Raji (cell line): ENCODE results near the gene PALM.

Experiments
- POLR2A ChIP-seq: IDR thresholded peaks from 2 replicates; pipeline ENCODE4 v1.6.1; 2011; ENCODE audit warnings: low read depth, low read length, control low read depth; ENCODE audit not compliant: insufficient read depth

Gene PALM

DNA sequence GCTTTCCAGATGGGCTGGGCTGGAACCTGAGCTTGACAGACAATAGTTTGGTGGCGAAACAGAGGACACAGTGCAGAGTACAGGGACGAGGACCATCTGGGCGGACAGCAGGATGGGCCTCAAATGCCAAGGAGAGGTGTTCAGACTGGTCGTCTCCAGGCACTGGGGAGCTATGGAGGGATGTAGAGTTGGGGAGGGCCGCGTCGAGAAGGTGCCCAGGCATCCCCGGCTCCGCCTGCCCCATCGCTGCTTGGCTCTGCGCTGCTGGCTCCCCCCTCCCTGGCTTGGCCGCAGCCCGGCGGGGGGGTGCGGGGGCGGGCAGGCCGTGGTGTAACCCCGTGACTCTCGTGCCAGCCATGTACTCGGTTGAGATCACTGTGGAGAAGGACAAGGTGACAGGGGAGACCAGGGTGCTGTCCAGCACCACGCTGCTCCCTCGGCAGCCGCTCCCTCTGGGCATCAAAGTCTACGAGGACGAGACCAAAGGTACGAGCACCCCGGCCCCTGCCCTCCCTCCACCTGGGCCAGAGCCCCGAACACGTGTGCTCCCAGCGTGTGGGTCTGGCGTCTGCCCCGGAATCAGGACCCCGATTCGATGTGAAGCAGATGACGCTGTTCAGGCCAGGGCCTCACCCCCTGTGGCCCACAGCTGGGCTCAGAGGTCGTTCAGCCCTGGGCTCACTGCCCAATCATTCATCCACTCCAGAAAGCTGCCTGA, 31.4 kb downstream of the PALM start:
- no peak for TF ChIP-seq POLR2A

DNA sequence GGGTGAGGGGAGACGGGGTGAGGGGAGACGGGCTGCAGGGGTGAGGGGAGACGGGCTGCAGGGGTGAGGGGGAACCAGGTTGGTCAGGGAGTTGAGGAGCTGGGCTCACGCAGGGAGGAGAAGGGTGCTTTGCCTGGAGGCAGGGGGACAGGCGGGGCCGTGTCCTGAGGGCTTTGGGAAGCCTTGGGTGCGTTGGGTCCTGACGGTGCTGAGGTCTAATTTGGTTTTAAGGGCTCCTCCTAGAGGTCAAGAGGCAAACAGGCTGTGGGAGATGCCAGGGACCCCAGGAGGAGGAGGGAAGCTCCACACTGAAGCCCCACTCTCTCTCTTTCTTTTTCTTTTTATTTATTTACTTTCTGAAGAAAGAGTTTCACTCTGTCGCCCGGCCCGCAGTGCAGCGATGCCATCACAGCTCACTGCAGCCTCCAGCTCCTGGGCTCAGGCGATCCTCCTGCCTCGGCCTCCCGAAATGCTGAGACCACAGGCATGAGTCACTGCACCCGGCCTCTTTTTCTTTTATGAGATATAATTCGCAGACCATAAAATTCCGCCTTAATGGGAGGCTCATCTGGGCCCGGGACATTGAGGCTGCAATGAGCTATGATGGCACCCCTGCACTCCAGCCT, 32.9 kb downstream of the PALM start:
- no peak for TF ChIP-seq POLR2A

DNA sequence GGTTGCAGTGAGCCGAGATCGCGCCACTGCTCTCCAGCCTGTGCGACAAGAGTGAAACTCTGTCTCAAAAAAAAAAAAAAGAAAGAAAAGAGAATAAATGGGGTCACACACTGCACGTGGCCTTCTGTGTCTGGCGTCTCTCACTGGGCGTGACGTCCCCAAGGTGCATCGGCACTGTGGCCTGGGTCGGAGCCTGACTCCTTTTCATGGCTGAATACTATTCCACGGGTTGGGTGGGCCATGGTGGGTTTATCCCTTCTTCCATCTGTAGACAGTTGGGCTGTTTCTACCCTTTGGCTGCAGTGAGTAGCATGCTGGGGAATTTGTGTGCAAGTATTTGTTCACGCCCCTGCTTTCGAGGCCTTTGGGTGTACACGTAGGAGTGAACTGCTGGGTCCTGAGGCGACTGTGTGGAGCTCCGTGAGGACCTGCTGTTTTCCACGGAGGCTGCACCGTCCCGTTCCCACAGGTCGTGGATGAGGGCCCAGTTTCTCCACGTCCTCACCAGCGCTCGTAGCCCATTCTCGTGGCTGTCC, 33.9 kb downstream of the PALM start:
- no peak for TF ChIP-seq POLR2A

DNA sequence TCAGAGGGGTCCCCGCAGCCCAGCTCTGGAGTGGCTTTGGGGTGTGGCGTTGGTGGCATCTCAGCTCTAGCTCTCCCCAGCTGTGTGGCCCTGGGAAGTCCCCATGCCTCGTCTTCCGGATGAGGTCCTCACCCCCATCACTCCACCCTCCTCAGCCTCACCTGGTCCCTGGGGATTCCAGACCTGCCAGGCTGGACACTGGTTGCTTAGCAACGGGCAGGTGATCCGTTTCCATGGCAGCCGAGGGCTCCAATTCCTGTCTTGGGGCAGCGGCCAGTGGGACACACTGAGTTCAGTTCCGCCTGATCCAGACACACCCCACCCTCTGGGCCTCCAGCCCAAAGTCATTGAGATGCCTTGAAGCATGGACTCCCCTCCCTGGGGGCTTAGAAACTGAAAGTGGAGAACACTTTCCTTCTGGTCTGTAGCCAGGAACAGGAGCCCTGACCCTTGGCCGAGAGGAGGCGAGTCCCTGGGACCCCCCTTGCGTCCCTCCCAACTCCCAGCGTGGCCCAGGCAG, 34.5 kb downstream of the PALM start:
- TF ChIP-seq POLR2A: no peak

DNA sequence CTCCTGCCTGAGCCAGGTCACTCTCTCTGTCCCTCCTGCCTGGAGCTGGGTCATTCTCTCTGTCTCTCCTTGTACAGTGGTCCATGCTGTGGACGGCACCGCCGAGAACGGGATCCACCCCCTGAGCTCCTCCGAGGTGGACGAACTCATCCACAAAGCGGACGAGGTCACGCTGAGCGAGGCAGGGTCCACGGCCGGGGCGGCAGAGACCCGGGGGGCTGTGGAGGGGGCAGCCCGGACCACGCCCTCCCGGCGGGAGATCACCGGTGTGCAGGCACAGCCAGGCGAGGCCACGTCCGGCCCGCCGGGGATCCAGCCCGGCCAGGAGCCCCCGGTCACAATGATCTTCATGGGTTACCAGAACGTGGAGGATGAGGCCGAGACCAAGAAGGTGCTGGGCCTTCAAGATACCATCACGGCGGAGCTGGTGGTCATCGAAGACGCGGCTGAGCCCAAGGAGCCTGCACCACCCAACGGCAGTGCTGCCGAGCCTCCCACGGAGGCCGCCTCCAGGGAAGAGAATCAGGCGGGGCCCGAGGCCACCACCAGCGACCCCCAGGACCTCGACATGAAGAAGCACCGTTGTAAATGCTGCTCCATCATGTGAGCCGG, 37.6 kb downstream of the PALM start:
- no peak for TF ChIP-seq POLR2A

DNA sequence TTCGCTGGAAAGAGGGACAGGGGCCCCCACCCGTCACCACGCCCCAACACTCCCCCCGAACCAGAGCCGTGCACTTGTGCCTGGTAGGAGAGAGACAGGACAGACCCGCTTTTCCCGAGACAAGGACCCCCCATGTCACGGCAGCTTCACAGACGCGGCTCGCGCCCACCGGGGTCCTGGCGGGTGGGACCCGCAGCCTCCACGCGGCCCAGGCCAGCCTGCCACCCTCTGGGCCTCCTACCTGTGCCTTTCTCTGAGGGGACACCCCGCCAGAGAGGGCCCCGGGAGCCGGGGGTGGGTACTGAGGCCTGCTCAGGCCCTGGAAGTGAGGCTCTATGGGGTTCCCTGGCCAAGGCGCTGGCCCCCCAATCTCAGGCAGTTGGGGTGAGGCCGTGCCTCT, 38.2 kb downstream of the PALM start:
- no peak for TF ChIP-seq POLR2A

DNA sequence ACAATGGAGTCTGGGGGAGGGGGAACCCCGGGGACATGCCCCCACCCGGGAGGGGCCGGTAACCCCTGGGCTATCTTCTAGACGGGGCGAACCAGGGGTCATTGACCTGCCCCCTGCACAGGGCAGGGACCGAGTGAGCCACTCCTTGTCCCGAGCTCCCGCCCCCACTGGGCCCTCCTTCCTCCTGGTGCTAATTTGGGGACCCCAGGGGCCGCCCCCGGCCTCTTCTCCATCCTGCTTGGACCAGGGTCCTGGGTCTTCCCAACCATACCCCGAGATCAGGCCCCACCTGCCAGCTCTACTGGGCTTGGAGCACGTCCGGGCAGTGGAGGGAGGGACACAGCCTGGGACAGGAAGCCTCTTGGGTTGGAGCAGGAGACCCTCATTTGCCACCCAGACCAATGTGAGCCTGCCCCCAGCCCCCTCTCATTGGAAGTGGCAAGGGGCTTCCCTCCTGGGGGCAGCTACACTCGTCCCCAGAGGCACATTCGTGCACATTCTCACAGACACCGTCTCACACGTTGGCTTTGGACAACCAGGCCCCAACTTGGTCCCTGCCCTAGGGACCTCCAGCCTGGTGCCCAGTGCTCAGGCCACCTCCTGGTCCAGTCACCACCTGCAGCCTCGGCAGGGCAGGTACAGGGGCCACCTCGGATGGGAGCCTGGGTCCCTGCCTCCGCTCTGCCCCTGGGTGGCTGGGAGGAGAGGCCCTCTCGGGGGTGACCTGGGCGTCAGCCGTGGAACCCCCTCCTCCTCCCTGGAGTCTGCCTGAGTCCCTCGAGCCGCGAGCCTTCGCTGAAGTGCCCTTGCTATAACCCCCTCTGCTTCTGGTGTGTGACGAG, 38.9 kb downstream of the PALM start:
- TF ChIP-seq POLR2A: no peak

DNA sequence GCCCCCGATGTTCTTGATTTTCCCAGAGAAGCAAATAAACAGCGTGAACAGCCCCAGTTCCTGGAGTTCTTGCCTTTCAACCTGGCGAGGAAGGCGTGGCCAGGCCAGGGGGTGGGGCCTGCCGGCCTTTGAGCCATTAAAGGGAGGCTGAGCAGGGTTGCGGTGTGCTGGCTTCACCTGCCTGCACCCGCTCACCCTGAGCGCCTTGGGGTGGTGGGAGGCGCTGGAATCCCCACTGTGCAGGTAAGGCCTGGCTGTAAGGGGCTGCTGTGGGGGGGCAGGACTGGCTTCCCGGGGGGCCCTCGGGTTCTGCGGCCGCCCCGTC, 39.5 kb downstream of the PALM start:
- TF ChIP-seq POLR2A: no peak

DNA sequence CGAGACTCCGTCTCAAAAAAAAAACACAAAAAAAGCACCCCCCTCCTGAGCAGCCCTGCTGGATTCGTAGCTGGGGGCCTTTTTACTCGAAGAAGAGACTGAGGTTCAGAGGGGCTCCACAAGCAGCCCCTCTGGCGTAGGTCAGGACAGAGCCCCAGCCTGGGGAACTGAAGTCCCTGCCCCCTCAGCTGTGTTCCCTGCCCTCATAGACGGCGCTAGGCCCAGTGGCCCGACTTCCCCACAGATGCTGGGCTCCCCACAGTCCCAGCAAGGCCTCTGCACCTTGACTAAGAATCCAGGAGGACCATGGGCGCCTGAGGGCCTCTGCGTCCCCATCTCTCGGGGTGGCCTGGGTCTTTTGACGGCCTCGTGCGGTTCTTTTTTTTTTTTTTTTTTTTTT, 41.1 kb downstream of the PALM start:
- no peak for TF ChIP-seq POLR2A

DNA sequence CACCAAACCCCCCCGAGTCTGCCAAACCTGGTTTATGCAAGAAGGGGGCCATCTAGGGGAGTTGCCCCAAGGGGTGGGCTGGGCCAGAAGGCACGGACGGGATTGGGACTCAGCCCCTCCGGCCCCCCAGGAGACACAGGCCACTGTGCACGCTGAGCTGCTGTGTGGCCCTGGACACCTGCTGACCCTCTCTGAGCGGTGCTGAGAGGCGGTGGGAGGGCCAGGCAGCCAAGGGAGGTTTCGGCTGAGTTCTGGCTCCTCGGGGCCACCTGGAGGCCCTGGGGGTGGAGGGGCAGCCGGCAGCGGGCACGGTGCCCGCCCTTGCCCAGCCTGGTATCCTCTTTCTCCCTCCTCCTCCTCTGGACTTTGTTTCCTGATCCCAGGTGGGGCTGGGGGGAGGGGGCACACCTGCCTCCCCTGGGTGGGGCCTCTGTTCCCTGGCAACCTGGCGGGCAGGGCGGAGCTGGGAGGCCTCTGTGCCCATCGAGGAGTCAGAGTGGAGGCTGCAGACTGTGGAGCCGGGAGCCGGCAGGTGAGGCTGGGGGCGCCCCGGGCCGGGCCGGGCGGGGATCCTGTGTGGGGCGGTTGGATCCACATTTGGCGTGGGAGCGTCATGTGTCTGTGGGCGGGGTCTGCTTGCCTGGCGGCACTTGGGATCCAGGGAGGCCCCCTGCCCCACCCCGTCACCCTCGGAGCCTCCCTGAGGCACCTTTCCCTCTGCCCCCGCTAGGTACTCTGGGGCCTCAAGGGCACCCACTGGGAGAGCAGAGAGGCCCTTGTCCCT, 42.1 kb downstream of the PALM start, which contains the start of gene MISP:
MISP (plus strand) TSS at position 473 of the 784 bp plus-strand sequence. CDS start 5,835 bp downstream, outside the sequence.
- no peak for TF ChIP-seq POLR2A

DNA sequence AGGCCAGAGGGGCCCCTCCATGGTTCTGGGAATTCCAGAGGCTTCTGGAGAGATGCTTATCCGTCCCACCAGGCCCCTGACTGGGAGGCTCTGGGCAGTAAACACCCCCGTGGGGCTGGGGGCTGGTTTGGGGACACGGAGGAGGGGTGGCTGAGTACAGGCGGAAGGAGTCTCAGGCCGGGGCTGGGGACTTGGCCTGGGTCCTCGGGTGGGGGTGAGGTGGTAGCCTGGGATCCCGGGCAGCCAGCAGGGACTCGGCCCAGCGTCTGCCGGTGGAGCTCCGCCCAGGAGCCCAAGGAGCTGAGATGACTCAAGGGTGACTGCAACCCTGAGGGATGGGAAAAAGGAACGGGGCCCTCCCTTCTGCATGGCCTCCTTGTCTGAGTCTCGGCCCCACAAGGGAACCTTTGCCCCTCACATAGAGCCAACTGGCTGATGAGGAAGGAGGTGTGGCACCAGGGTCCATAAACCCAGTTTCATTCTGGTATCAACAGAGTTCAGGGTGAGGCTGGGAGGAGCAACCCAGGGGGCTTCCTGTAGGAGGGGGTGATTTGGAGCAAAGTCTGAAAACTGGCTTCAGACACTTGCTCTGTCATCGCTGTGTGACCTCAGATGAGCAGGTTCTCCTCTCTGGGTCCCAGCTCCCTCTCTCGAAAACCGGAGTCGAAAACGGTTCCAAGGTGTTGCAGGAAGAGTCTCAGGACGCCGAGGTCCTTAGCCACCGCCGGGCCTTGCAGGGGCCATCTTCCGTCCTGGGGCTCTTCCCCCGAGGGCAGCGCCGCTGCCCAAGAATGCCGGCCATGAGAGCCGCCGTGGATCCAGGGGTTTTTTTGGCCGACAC, 43.0 kb downstream of the PALM start:
- TF ChIP-seq POLR2A: no peak

DNA sequence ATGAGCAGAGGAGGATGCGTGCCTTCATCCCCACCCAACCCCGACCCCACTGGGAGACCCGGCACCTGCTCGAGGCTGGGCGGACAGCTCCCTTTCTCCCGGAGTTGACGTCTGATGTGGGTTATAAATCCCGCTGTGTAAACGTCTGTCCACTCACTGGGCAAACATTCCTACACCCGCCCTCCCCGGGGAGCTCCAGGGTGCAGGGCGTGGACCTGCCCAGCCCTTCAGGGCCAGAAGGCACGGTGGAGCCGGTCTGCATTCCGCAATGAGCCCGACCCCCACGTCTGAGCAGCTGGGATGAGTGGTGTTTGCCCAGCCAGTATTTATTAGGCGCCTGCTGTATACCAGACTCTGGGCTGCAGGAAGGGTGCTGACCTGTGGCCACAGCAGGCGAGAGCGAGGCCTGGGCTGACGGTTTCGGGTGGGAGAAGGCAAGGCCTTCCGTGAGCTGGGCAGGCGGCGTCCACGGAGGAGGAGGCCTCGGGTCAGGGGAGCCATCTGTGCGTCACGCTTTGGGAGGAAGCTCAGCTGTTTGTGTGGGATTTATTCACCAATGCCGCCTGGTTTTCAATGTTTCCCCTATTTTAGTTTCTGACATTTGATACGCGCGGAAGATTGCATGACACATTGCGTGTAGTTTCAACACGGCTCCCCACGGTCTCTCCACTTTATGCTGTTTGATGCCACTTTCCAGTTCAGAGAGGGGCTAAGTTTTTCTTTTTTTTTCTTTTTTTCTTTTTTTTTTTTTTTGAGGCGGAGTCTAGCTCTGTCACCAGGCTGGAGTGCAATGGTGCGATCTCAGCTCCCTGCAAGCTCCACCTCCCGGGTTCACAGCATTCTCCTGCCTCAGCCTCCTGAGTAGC, 44.1 kb downstream of the PALM start:
- TF ChIP-seq POLR2A: no peak
